HepG2 (cell line): ENCODE measurements around the gene LCP2. TPM values are rescaled to one million over a fixed set of nuclear protein-coding genes. Genes with fewer than 3 reads are reported as not detected.

Experiments used
- ATAC-seq: fragments of 200-7000 bp; cut with Tn5 transposase; 3 replicates; pipeline ENCODE4 v1.9.1; 2020; ENCODE audit warnings: mild to moderate bottlenecking, moderate library complexity
- BruUV-seq: library from RNA; stranded (reverse); fragments of 400-500 nt; replicated peaks from 2 replicates; lab custom pipeline; 2021; lab: Mats Ljungman, UMichigan
- CTCF ChIA-PET: fragments of 300-600 bp; formaldehyde crosslinking; extraction: SDS; loops from one replicate; lab custom pipeline; 2021; ENCODE audit warnings: low total read pairs, inconsistent platforms, low intra/inter-chr PET ratio; lab: Yijun Ruan, JAX
- POLR2A ChIA-PET: fragments of 350-600 bp; sonication (Branson Sonifier 250); formaldehyde crosslinking; loops from one replicate; lab custom pipeline; 2020; ENCODE audit warnings: antibody characterized with exemption, inconsistent platforms; lab: Yijun Ruan, JAX
- DNase-seq: peaks from one replicate; pipeline ENCODE4 v3.0.0-alpha.2; 2015; ENCODE audit warnings: low spot score
- FAIRE-seq: peaks from 3 replicates; lab custom pipeline; 2011; peaks lifted over from hg19 to GRCh38; lab: Jason Lieb, UNC
- H2AFZ ChIP-seq: one replicate; pipeline ENCODE4 v1.6.1; 2011; ENCODE audit warnings: low read length, inconsistent platforms
- H3K27ac ChIP-seq: fragments of 300-600 bp; 3 replicates; pipeline ENCODE4 v1.8.0; 2011; ENCODE audit warnings: mixed run types, mild to moderate bottlenecking, mixed read lengths, low read length, inconsistent platforms; ENCODE audit not compliant: insufficient read depth; ENCODE audit errors: extremely low read length
- H3K27me3 ChIP-seq, 2 experiments: fragments of 200-600 bp in 1 of 2; 2 replicates in 1 of 2; 3 replicates in 1 of 2; pipeline versions ENCODE4 v1.6.0 to v1.8.0; 2011; ENCODE audit warnings: low read length in 2 of 2, mild to moderate bottlenecking in 2 of 2, moderate library complexity in 2 of 2, inconsistent platforms in 1 of 2; ENCODE audit not compliant: insufficient read depth in 2 of 2, control insufficient read depth in 1 of 2
- H3K36me3 ChIP-seq, 2 experiments: fragments of 200-600 bp in 1 of 2; replicated peaks in 1 of 2; 2 replicates in 1 of 2; 3 replicates in 1 of 2; pipeline versions ENCODE4 v1.5.1 to v1.8.0; 2011; ENCODE audit warnings: low read length in 2 of 2, inconsistent platforms in 1 of 2; ENCODE audit not compliant: insufficient read depth in 2 of 2, control insufficient read depth in 1 of 2
- H3K4me1 ChIP-seq: 2 replicates; pipeline ENCODE4 v1.5.1; 2012; ENCODE audit warnings: low read length, inconsistent platforms; ENCODE audit not compliant: insufficient read depth
- H3K4me2 ChIP-seq: 2 replicates; pipeline ENCODE4 v1.6.0; 2011; ENCODE audit warnings: low read depth, low read length, inconsistent platforms
- H3K4me3 ChIP-seq, 3 experiments: fragments of 200-600 bp in 1 of 3; sonication (generic), shearing (Covaris generic) in 1 of 3; replicated peaks in 1 of 3; 2 replicates each; pipeline ENCODE4 v1.5.1; 2011 to 2016; ENCODE audit warnings: low read length in 3 of 3, inconsistent platforms in 2 of 3, low read depth in 2 of 3, mild to moderate bottlenecking in 2 of 3, control low read depth in 1 of 3, mixed read lengths in 1 of 3; ENCODE audit not compliant: insufficient read depth in 1 of 3
- H3K79me2 ChIP-seq: one replicate; pipeline ENCODE4 v1.6.1; 2011; ENCODE audit warnings: low read length, inconsistent platforms; ENCODE audit not compliant: insufficient read depth
- H3K9ac ChIP-seq: 2 replicates; pipeline ENCODE4 v1.6.0; 2011; ENCODE audit warnings: mild to moderate bottlenecking, low read depth, low read length, inconsistent platforms; ENCODE audit not compliant: insufficient read depth
- H3K9me3 ChIP-seq: 2 replicates; pipeline ENCODE4 v1.5.1; 2012; ENCODE audit warnings: mild to moderate bottlenecking, low read length
- H4K20me1 ChIP-seq: 2 replicates; pipeline ENCODE4 v1.6.0; 2011; ENCODE audit warnings: inconsistent platforms, mild to moderate bottlenecking, low read length, moderate library complexity; ENCODE audit not compliant: insufficient read depth
- HMGA1 ChIP-seq: sonication (generic); formaldehyde crosslinking; conservative IDR thresholded peaks from 2 replicates; pipeline ENCODE4 v1.4.0; 2020; ENCODE audit warnings: missing genetic modification reagents
- KDM4B ChIP-seq: sonication (generic); formaldehyde crosslinking; IDR thresholded peaks from 2 replicates; pipeline ENCODE4 v1.4.0; 2020; ENCODE audit warnings: missing genetic modification reagents
- PHF5A ChIP-seq: IDR thresholded peaks from one replicate; pipeline ENCODE4 v1.6.1; 2018; ENCODE audit warnings: low read depth, missing genetic modification reagents; ENCODE audit not compliant: unreplicated experiment
- POLR2A ChIP-seq, 2 experiments: IDR thresholded peaks; 2 replicates each; pipeline ENCODE4 v1.6.1; 2011; ENCODE audit warnings: low read depth in 2 of 2, low read length in 2 of 2, mild to moderate bottlenecking in 1 of 2, moderate library complexity in 1 of 2; ENCODE audit not compliant: insufficient read depth in 1 of 2
- SIN3A ChIP-seq: IDR thresholded peaks from 2 replicates; pipeline ENCODE4 v1.6.1; 2011; ENCODE audit warnings: low read depth, mild to moderate bottlenecking, control low read depth, low read length, borderline replicate concordance
- TAF1 ChIP-seq: sonication (generic); formaldehyde crosslinking; IDR thresholded peaks from 2 replicates; pipeline ENCODE4 v1.4.0; 2020; ENCODE audit warnings: missing genetic modification reagents
- ZFP36L1 ChIP-seq: sonication (generic); formaldehyde crosslinking; IDR thresholded peaks from 2 replicates; pipeline ENCODE4 v1.8.0; 2022; ENCODE audit warnings: mild to moderate bottlenecking, missing genetic modification reagents, moderate library complexity
- ZNF205 ChIP-seq: IDR thresholded peaks from 2 replicates; pipeline ENCODE4 v1.6.1; 2018; ENCODE audit warnings: missing biosample characterization, missing genetic modification reagents
- ZNF253 ChIP-seq: sonication (generic); formaldehyde crosslinking; IDR thresholded peaks from 2 replicates; pipeline ENCODE4 v1.8.0; 2022; ENCODE audit warnings: mild to moderate bottlenecking, missing genetic modification reagents, borderline replicate concordance
- ZNF329 ChIP-seq: sonication (generic); formaldehyde crosslinking; IDR thresholded peaks from 2 replicates; pipeline ENCODE4 v1.9.0; 2021; ENCODE audit warnings: low read depth, mild to moderate bottlenecking, missing genetic modification reagents
- ZNF703 ChIP-seq: sonication (generic); formaldehyde crosslinking; IDR thresholded peaks from 2 replicates; pipeline ENCODE4 v1.5.1; 2020; ENCODE audit warnings: missing genetic modification reagents, mild to moderate bottlenecking, moderate library complexity, borderline replicate concordance
- ZNF75D ChIP-seq: sonication (generic); formaldehyde crosslinking; IDR thresholded peaks from 2 replicates; pipeline ENCODE4 v1.8.1; 2023; ENCODE audit warnings: missing genetic modification reagents, mild to moderate bottlenecking, borderline replicate concordance
- ZSCAN20 ChIP-seq: sonication (generic); formaldehyde crosslinking; IDR thresholded peaks from 2 replicates; pipeline ENCODE4 v1.4.0; 2020; ENCODE audit warnings: missing genetic modification reagents, mild to moderate bottlenecking, borderline replicate concordance
- WGBS: methylation state at CpG from one replicate; pipeline ENCODE4 v1.1.6; 2017; ENCODE audit warnings: low lambda C conversion rate; 5-methylcytosine and 5-hydroxymethylcytosine counted together
- in situ Hi-C: cut with HindIII; loops from 2 replicates; pipeline ENCODE4 v1.10.0; 2017; ENCODE audit warnings: low pct_unique_long_range_greater_than_20kb; ENCODE audit not compliant: extremely low pct_ligation_motif_present
- intact Hi-C: fragments of 100-400 bp; cut with micrococcal nuclease; formaldehyde crosslinking; loops from one replicate; pipeline ENCODE4 v1.10.0; 2022; ENCODE audit not compliant: unreplicated experiment
- polyA plus RNA-seq, 8 experiments: library from polyadenylated mRNA; depleted of rRNA in 3 of 8; stranded (reverse) in 7 of 8; unstranded in 1 of 8; fragments of >200 nt; fragmentation: Illumina TruSeq in 4 of 8; extraction: Trizol in 4 of 8; gene quantifications; 2 replicates each; pipeline versions ENCODE4 v1.2.1 to v1.2.3, GENCODE V29; 2011 to 2016; ENCODE audit warnings: low read depth in 4 of 8, missing spikeins in 1 of 8, mixed read lengths in 1 of 8; ENCODE audit not compliant: insufficient read depth in 1 of 8
- total RNA-seq, 5 experiments: library from RNA; depleted of rRNA; stranded (reverse); fragments of >200 nt; fragmentation: Illumina TruSeq; extraction: Trizol; gene quantifications; 2 replicates each; pipeline ENCODE4 v1.2.3, GENCODE V29; 2016; ENCODE audit warnings: low read depth in 1 of 5
- TF ChIP-seq, protein P1 (sequence below): sonication (generic); formaldehyde crosslinking; IDR thresholded peaks from 2 replicates; pipeline ENCODE4 v1.4.0; 2020; ENCODE audit warnings: missing genetic modification reagents
- TF ChIP-seq, protein P2 (sequence below): sonication (generic); formaldehyde crosslinking; IDR thresholded peaks from 2 replicates; pipeline ENCODE4 v1.5.1; 2020; ENCODE audit warnings: mild to moderate bottlenecking, missing genetic modification reagents, borderline replicate concordance
- TF ChIP-seq, protein P3 (sequence below): sonication (generic); formaldehyde crosslinking; IDR thresholded peaks from 2 replicates; pipeline ENCODE4 v1.8.0; 2022; ENCODE audit warnings: mild to moderate bottlenecking, missing genetic modification reagents, moderate library complexity

Gene LCP2
- total and polyA plus RNA-seq, 2 of the 13 experiments (the other 11 are each of a cell fraction or from before 2014, with no cell fraction given): not detected

DNA sequence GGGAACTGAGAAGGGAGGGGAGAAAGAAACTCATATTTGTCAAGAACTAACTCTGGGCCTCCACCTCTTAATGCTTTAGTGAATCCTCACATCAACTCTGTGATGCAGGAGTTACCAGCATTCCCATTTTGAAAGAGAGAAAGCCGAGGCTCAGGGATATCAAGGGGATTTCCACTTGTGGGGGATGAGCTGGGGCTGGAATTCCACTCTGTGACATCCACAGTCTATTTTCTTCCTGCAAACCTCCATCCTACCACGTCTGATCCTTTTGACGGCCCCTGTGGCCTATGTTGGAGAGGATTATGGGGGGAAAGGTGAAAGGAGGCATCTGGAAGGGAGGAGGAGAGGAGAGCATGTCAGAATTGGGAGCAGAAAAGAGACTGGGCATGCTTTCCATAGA is 9.0 kb downstream of the LCP2 start (continued):
- TF ChIP-seq SIN3A: no peak
- TF ChIP-seq ZNF329 (CRISPR knock-in tag): no peak
- TF ChIP-seq, protein P1, sequence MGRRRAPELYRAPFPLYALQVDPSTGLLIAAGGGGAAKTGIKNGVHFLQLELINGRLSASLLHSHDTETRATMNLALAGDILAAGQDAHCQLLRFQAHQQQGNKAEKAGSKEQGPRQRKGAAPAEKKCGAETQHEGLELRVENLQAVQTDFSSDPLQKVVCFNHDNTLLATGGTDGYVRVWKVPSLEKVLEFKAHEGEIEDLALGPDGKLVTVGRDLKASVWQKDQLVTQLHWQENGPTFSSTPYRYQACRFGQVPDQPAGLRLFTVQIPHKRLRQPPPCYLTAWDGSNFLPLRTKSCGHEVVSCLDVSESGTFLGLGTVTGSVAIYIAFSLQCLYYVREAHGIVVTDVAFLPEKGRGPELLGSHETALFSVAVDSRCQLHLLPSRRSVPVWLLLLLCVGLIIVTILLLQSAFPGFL (CRISPR knock-in tag): no peak
- no peak for TF ChIP-seq TAF1 (CRISPR knock-in tag)
- no peak for TF ChIP-seq KDM4B

DNA sequence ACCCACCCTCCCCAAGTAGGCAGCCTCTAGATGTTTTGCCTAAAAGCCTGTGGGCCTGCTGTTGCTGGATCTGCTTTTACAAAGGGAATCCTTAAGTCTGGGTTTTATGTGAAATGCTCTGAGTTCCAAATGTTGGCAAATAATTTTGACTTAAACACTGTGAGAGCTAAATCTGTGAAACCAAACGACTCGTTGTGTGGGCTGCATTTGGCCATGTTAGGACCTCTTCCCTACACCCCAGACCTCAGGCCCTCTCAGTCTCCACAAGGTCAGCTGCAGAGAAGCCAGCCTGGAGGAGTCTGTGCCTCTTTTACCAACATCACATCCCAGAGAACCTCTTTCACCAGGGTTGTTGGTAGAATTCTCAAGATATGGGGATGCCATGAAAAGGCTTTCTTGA is 9.4 kb downstream of the LCP2 start:
- in situ Hi-C loops (no loop called here), intact Hi-C loops (no loop called here)
- CTCF ChIA-PET: no interaction called here

DNA sequence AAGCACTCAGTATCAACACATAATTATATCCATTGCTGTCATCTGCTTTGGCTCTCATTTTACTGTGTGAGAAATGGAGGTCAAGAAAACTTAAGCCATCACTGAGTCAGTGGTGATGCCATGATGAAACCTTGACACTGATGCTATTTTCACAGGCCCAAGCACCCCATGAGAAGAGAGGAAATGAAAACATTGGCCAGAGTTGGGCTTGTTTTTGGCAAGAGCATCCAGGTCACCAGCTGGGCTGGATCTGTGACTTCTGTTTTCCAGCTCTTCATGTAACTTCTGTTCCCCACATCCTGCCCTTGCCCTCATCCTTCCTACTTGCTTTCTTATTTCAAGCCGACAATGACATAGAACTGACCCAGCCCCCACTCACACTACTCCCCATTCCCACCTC is 10.0 kb downstream of the LCP2 start:
- intact Hi-C loops: no loop called here
- no TSS peak for BruUV-seq
- H3K4me2 ChIP-seq: no peak overlapping the region
- H3K79me2 ChIP-seq: no peaks in the 10 kb centered on the region
- H3K27me3 ChIP-seq: no peaks in the 10 kb centered on the region; a peak in 1 of 5 replicates
- peaks cover 9% of the 10 kb centered on the region for H3K9me3 ChIP-seq
- no peaks in the 10 kb centered on the region for H4K20me1 ChIP-seq
- no peaks in the 10 kb centered on the region for H3K4me1 ChIP-seq
- POLR2A ChIA-PET: no interaction called here
- in situ Hi-C loops: no loop called here
- H3K4me3 ChIP-seq: no peak overlapping the region
- H3K36me3 ChIP-seq: no peaks in the 10 kb centered on the region
- ATAC-seq: no peak
- FAIRE-seq: no peak
- no peak overlapping the region for H3K27ac ChIP-seq
- H2AFZ ChIP-seq: no peak overlapping the region
- H3K9ac ChIP-seq: no peak overlapping the region
- WGBS: 29% methylated on average over 1 of the region's 1 CpG
- no peak for DNase-seq
- CTCF ChIA-PET: no interaction called here
- TF ChIP-seq HMGA1 (CRISPR knock-in tag): no peak
- TF ChIP-seq ZNF253: no peak
- TF ChIP-seq, protein P2, sequence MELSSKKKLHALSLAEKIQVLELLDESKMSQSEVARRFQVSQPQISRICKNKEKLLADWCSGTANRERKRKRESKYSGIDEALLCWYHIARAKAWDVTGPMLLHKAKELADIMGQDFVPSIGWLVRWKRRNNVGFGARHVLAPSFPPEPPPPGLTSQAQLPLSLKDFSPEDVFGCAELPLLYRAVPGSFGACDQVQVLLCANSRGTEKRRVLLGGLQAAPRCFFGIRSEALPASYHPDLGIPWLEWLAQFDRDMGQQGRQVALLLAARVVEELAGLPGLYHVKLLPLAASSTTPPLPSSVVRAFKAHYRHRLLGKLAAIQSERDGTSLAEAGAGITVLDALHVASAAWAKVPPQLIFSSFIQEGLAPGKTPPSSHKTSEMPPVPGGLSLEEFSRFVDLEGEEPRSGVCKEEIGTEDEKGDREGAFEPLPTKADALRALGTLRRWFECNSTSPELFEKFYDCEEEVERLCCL (CRISPR knock-in tag): no peak
- no peak for TF ChIP-seq ZSCAN20 (CRISPR knock-in tag)
- no peak for TF ChIP-seq PHF5A
- no peak for TF ChIP-seq ZFP36L1 (CRISPR knock-in tag)
- TF ChIP-seq, protein P3, sequence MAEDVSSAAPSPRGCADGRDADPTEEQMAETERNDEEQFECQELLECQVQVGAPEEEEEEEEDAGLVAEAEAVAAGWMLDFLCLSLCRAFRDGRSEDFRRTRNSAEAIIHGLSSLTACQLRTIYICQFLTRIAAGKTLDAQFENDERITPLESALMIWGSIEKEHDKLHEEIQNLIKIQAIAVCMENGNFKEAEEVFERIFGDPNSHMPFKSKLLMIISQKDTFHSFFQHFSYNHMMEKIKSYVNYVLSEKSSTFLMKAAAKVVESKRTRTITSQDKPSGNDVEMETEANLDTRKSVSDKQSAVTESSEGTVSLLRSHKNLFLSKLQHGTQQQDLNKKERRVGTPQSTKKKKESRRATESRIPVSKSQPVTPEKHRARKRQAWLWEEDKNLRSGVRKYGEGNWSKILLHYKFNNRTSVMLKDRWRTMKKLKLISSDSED: no peak
- TF ChIP-seq ZNF205 (CRISPR knock-in tag): no peak

More for the DNA sequence above, 9.4 kb downstream of the LCP2 start:
- POLR2A ChIA-PET: no interaction called here
- Histone ChIP-seq H3K79me2 (no peaks in the 10 kb centered on the region), H3K9ac (no peak overlapping the region), H3K4me1 (no peaks in the 10 kb centered on the region), H3K4me3 (no peak overlapping the region), H2AFZ (no peak overlapping the region), H3K9me3 (peaks cover 9% of the 10 kb centered on the region), H3K27ac (no peak overlapping the region), H3K27me3 (peaks cover 0 to 1% of the 10 kb centered on the region in 2 experiments; a peak in 2 of 5 replicates), H3K4me2 (no peak overlapping the region), H3K36me3 (no peaks in the 10 kb centered on the region), H4K20me1 (no peaks in the 10 kb centered on the region)
- DNase-seq (no peak), FAIRE-seq (no peak), ATAC-seq (no peak)
- no TSS peak for BruUV-seq
- WGBS: 0% methylated on average over 2 of the region's 2 CpGs
- no peak for TF ChIP-seq POLR2A (IDR thresholded peaks at IDR 0.05; ENCODE audit: insufficient read depth in 1 of 2, low read depth in 2 of 2, low read length in 2 of 2)
- TF ChIP-seq ZNF75D: no peak
- no peak for TF ChIP-seq ZNF703 (CRISPR knock-in tag)
